ENCODE data around the gene DYNC1H1. TPM values are rescaled to one million over a fixed set of nuclear protein-coding genes. Genes with fewer than 3 reads are reported as not detected.
"Not testable (repeated sequence)": the region's sequence is repeated elsewhere in the genome, so short reads cannot be mapped to it uniquely, and the experiment has no call there.

DYNC1H1 gene
- polyA plus RNA-seq, 12 donors, result 256 to 329 (median 278) TPM; not detected in 1

DNA sequence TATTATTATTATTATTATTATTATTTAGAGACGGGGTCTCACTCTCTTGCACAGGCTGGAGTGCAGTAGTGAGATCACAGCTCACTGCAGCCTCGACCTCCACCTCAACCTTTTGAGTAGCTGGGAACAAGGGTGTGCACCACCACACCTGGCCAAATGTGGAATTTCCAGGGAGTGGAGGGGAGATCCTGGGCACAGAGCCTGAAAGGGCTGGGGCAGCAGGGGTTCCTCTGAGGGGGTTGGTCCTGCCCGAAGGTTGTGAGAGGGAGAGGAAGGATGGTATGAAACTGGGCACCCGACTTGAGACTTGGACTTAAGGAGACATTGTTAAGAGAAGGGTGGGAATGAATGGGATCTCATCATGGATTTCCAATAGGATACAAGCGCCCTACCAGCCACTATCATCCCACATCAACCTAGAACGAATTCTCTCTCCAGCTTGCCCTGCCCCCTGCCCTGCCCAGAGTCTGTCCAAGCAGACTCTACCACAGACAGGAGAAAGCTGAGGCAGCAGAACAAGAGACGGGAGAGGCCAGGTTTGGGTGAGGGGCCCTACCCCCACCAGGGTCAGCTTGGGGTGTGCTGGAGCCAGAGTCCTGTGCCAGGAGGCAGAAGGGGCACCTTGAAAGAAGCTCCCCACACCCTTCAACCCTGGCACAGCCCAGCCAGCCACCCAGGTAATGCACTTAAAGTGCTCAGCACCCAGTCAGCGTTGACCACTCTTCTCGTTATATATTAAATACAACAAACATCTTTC is 2.4 kb upstream of the DYNC1H1 start:
- no peak for DNase-seq

- peak; percentile 51 for DNase-seq
Measured at GRCh38 chr14:101962503-101962874, 1.9 kb upstream of the DYNC1H1 start.

GRCh38 chr14:101963052-101963451 is 1.3 kb upstream of the DYNC1H1 start:
- DNase-seq, result no peak

GRCh38 chr14:101963656-101964296 is 597 bp upstream of the DYNC1H1 start:
- DNase-seq, result no peak

- DNase-seq, result peak; percentile 72
Measured at GRCh38 chr14:101965181-101965544, 790 bp downstream of the DYNC1H1 start.

DNA sequence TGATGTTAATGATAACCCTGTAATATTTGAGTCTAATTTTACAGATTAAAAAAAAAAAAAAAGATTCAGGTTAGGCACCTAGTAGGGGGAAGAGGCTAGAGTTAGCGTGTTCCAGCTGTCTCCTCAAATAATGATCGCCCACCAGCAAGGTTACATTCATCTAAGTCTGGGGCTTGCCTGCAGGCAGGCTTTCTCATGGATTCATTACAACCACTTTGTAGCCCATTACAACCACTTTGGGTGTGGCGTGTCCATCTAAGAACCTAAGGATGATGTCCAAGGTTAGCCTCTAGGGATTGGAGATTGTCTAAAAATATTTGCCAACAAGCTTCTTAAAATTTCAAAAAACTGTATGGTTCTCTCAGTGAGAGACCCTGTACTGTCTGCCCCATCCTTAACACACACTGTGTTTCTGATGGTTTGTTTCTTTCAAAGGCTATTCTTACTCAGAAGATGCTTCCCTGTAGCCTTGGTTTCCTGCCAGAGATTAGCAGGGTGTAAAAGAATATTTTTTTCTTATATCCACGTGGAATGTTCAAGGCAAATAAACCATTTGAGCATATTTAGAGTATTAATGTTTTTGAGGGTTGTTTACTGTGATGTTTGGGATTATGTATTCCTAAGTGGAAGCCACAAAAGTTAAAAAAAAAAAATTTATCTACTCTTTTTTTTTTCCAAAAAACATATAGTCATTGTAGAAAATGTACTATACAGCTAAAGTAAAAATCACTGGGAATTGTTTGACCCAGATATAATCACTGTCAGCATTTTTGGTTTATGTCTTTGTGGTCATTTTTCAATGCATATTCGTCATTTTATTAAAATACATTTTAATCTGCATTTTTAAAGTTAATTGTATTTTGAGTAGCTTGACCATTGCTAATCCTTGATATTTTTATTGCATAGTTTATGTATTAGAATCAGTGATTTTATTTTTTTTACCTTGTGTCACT is 1.7 kb downstream of the DYNC1H1 start:
- no peak for DNase-seq

GRCh38 chr14:101966742-101967141 is 2.4 kb downstream of the DYNC1H1 start:
- no peak for DNase-seq

DNA sequence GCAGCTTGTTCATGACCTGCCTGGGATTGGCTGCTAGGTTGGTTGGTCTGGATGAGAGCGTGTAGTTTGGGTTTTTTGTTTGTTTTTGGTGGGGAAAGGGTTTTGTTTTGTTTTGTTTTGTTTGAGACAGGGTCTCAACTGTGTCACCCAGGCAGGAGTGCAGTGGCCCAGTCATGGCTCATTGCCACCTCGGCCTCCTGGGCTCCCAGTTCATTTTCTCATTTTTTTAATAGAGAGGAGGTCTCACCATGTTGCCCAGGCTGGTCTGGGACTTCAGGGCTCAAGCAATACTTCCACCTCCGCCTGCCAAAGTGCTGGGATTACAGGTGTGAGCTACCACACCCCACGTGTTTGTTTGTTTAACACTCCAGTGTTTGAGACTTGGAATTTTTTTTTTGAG is 3.8 kb downstream of the DYNC1H1 start:
- DNase-seq, result no peak

DNA sequence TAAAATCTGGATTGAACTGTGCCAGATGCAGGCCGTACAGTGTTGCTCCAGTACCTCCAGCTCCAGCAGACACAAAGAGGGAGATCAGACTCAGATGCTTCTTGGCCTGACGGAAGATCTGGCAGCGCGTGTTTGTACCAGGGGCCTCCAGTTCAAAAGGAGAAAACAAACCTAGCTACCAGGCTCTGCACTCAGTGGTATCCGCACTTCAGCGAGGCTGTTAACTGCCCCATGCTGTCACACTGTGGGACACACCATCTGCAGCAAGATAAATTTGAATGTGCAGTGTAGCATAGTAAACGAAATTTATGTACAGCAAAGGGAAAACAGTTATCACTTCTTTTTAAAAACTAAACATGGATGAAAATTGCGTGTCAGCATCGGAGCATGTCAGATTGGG is 5.1 kb downstream of the DYNC1H1 start:
- no peak for DNase-seq

GRCh38 chr14:101970830-101971400 is 6.5 kb downstream of the DYNC1H1 start:
- DNase-seq, result no peak

DNA sequence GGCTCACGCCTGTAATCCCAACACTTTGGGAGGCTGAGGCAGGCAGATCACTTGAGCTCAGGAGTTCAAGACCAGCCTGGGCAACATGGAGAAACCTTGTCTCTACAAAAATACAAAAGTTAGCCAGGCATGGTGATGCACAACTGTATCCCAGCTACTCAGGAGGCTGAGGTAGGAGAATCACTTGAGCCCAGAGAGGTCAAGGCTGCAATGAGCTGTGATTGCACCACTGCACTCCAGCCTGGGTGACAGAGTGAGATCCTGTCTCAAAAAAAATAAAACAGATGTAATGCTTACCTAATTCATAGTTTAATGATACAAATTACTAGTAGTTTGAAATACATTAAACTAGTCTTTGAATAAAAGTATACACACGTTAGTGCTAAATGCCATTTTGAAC is 7.1 kb downstream of the DYNC1H1 start:
- not testable (repeated sequence) for DNase-seq

DNA sequence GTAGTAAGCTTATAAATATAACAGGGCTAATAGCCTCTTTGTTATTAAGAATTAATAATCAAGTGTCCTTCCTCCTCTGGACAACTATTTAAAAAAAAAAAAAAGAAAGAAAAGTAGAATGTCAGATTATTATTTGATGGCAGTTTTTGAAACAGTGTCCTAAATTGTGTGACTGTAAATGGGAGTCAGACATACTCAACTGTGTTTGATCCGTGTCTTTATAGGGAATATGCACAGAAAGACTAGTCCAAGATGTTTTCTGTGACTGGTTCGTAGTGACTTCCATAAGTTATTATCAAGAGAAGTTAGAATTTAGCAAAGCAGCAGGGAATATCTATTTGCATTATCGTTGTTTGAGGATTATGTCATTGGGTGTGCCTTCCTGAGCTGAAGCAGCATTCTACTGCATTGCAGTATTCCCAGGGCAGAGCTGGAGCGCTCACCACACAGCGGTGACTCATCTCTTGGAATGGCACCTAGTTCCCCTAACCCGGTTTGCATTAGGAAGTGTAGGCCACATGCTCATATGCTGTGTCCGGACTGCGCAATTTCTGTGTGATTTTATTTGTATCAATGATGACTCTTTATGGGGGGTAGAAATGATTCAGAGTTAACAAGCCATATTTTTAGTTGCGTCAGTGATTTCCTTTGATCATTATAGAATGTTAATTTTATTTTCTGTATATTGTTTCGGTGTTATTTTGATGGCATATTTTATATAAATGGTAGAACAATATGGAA is 7.9 kb downstream of the DYNC1H1 start:
- DNase-seq, result peak; percentile 88

DNA sequence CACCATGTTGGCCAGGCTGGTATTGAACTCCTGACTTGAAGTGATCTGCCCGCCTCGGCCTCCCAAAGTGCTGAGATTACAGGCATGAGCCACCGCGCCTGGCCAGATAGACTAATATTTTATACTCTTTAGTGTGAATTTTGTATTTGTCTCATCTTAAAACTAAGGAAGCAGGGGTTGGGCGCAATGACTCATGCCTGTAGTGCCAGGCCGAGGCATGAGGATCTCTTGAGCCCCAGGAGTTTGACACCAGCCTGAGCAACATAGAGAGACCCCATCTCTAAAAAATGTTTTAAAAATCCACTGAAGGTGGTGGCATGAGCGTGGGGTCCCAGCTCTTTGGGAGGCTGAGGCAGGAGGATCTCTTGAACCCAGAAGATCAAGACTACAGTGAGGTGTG is 9.0 kb downstream of the DYNC1H1 start:
- no peak for DNase-seq

DNA sequence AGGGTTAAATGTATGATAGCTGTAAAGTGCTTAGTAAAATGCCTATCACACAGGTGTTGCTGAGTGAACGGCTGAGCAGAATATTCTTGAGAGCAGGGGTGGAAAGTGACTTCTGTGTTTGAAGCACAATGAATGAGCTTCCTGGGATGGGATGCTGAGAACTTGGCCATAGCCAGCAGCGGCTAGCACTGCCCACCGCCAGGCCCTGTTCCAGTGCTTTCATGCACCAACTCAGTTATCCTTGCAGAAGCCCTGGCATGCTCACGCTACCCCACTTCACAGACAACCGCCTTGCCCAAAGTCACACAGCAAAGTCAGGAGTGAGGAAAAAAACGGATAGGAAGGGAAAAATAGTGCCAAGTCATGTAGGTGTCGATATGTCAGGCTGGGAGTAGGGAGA is 10.9 kb downstream of the DYNC1H1 start:
- no peak for DNase-seq

GRCh38 chr14:101977311-101978071 is 13.1 kb downstream of the DYNC1H1 start:
- DNase-seq, result no peak

- no peak for DNase-seq
Measured at GRCh38 chr14:101979666-101980065, 15.3 kb downstream of the DYNC1H1 start.

DNA sequence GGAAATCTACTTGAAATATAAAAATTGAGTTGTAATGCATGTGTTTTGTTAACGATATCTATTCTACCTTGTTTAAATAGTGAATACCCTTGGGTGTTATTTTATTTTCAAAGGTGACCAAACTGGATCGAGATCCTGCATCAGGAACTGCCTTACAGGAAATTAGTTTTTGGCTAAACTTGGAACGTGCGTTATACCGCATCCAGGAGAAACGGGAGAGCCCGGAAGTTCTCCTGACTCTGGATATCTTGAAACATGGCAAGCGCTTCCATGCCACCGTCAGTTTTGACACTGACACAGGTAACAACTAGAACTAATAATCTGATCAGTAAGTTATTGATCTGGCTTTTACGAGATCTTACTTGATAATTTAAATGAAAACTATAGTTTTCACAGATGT is 15.9 kb downstream of the DYNC1H1 start:
- no peak for DNase-seq

- no peak for DNase-seq
Measured at GRCh38 chr14:101980700-101981099, 16.3 kb downstream of the DYNC1H1 start.

DNA sequence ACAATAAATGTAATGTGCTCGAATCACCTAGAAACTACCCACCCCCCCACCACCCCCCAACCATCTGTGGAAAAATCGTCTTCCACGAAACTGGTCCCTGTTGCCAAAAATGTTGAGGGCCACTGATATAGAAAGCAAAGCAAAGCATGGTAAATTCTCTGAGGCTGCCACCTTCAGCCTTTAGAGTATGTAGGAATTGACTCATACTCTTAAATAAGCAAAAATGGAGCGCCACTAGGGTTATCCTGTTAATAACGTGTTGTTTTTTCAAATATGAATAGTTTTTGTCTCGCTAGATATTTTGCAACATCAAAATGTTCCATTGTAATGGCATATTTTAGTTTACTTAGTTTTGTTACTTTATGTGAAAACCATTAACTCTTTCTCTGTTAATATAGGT is 18.2 kb downstream of the DYNC1H1 start:
- no peak for DNase-seq

DNA sequence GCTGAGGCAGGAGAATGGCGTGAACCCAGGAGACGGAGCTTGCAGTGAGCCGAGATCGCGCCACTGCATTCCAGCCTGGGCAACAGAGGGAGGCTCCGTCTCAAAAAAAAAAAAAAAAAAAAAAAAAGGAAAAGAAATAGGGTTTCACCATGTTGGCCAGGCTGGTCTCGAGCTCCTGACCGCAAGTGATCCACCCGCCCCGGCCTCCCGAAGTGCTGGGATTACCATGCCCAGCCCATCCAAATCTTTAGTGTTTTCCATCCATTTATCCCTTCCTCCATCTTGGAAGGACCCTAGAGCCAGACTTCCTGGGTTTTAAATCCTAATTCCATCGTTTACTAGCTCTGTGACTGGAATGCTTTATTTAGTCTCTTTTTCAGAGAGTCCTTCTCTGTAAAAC is 20.5 kb downstream of the DYNC1H1 start:
- not testable (repeated sequence) for DNase-seq

- DNase-seq, result no peak
Measured at GRCh38 chr14:101985957-101986356, 21.6 kb downstream of the DYNC1H1 start.

All from muscle of arm (tissue), 12 donors.